Naive B cell (primary cell): ENCODE data around the gene LMO7. TPM values are rescaled to one million over a fixed set of nuclear protein-coding genes. Genes with fewer than 3 reads are reported as not detected.

Source experiments
- ATAC-seq, 2 donors: fragments of 150-1000 bp; cut with Tn5 transposase; 2 replicates each; pipeline ENCODE4 v1.10.0; 2021; ENCODE audit warnings: low read depth in 2 of 2, mild to moderate bottlenecking in 2 of 2, moderate library complexity in 2 of 2
- DNase-seq: peaks from one replicate; pipeline ENCODE4 v3.0.0; 2022
- H3K27ac Mint-ChIP-seq, 6 donors: one replicate each; pipeline ENCODE4 v1.8.0; 2020 to 2022; ENCODE audit warnings: mild to moderate bottlenecking in 6 of 6, mixed read lengths in 6 of 6, moderate library complexity in 5 of 6, inconsistent platforms in 2 of 6
- H3K27me3 Mint-ChIP-seq, 3 donors: one replicate each; pipeline ENCODE4 v1.8.0; 2021 to 2022; ENCODE audit warnings: mixed read lengths in 3 of 3, mild to moderate bottlenecking in 1 of 3
- H3K36me3 Mint-ChIP-seq, 2 donors: one replicate each; pipeline ENCODE4 v1.8.0; 2020 to 2022; ENCODE audit warnings: mixed read lengths in 2 of 2, inconsistent platforms in 1 of 2, mild to moderate bottlenecking in 1 of 2
- H3K4me1 Mint-ChIP-seq, 3 donors: one replicate each; pipeline ENCODE4 v1.8.0; 2020 to 2022; ENCODE audit warnings: mixed read lengths in 3 of 3, inconsistent platforms in 1 of 3, mild to moderate bottlenecking in 1 of 3, moderate library complexity in 1 of 3
- H3K4me3 Mint-ChIP-seq, 8 donors: one replicate each; pipeline ENCODE4 v1.8.0; 2020 to 2022; ENCODE audit warnings: mild to moderate bottlenecking in 8 of 8, mixed read lengths in 8 of 8, moderate library complexity in 8 of 8, inconsistent platforms in 2 of 8
- H3K9me3 Mint-ChIP-seq, 7 donors: one replicate each; pipeline ENCODE4 v1.8.0; 2020 to 2022; ENCODE audit warnings: mixed read lengths in 7 of 7, mild to moderate bottlenecking in 5 of 7, inconsistent platforms in 2 of 7, moderate library complexity in 1 of 7
- polyA plus RNA-seq, 6 donors: library from polyadenylated mRNA; unstranded; fragments of 300-500 nt; fragmentation: Illumina TruSeq; gene quantifications; one replicate each; pipeline ENCODE4 v1.2.3, GENCODE V29; 2021; ENCODE audit warnings: low read depth in 6 of 6

Gene LMO7
- polyA plus RNA-seq, 6 donors from 2014 or later = 6.8 to 9.6 (median 9.4) TPM; not detected in 1

- no peaks in the 10 kb centered on the region for H3K4me1 Mint-ChIP-seq
- H3K4me3 Mint-ChIP-seq = no peak overlapping the region
- ATAC-seq (no peak), DNase-seq (no peak)
- H3K27me3 Mint-ChIP-seq = no peaks in the 10 kb centered on the region
- peaks cover 39 to 41% of the 10 kb centered on the region in 2 donors for H3K36me3 Mint-ChIP-seq
- no peaks in the 10 kb centered on the region for H3K9me3 Mint-ChIP-seq
- no peak overlapping the region for H3K27ac Mint-ChIP-seq
Measured at GRCh38 chr13:75843991-75844390, 207.9 kb downstream of the LMO7 start.

- H3K9me3 Mint-ChIP-seq = no peaks in the 10 kb centered on the region
- H3K4me1 Mint-ChIP-seq = no peaks in the 10 kb centered on the region
- no peaks in the 10 kb centered on the region for H3K27me3 Mint-ChIP-seq
- DNase-seq (no peak), ATAC-seq (no peak)
- H3K4me3 Mint-ChIP-seq = no peak overlapping the region
- peaks cover 21 to 22% of the 10 kb centered on the region in 2 donors for H3K36me3 Mint-ChIP-seq
- H3K27ac Mint-ChIP-seq = no peak overlapping the region
Measured at GRCh38 chr13:75847588-75847987, 211.5 kb downstream of the LMO7 start.

DNA sequence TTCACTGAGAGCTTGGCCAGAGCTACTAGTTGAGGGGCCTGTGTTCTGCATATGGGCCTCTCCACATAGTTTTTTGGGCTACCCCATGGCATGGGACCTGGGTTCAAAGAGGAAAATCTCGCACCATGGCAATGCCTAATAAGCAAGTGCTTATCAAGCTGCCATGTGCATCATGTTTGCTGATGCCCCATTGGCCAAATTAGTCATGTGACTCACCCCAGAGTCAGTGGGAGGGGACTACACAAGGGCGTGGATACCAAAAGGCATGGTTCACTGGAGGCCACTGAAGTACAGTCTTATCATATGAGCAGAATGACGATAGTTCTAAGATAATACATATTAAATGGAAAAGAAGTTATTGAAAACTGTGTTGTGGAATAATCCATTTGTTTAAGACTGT lies 214.8 kb downstream of the LMO7 start:
- no peak overlapping the region for H3K27ac Mint-ChIP-seq
- H3K36me3 Mint-ChIP-seq = peaks cover 26% of the 10 kb centered on the region in 2 donors
- no peak overlapping the region for H3K4me3 Mint-ChIP-seq
- H3K4me1 Mint-ChIP-seq = no peaks in the 10 kb centered on the region
- no peak for ATAC-seq
- H3K9me3 Mint-ChIP-seq = no peaks in the 10 kb centered on the region
- no peaks in the 10 kb centered on the region for H3K27me3 Mint-ChIP-seq
- DNase-seq = no peak

DNA sequence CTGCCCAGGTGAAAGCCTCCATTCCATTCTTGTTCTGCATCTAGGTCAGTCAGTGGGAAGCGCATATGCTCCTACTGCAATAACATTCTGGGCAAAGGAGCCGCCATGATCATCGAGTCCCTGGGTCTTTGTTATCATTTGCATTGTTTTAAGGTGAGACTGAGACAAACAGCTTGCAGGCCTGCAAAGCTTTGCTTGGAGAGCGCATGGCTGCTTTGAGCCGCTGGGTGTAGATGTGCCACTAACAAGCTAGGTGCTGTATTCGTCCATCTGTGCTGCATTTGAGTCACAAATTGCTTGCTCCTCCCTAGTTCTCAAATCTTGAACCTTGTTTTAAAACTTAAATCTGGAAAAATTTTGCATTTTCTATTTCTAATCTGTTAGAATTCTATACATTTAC lies 219.1 kb downstream of the LMO7 start:
- peaks cover 11 to 14% of the 10 kb centered on the region in 2 donors for H3K36me3 Mint-ChIP-seq
- no peak overlapping the region for H3K27ac Mint-ChIP-seq
- no peaks in the 10 kb centered on the region for H3K9me3 Mint-ChIP-seq

DNA sequence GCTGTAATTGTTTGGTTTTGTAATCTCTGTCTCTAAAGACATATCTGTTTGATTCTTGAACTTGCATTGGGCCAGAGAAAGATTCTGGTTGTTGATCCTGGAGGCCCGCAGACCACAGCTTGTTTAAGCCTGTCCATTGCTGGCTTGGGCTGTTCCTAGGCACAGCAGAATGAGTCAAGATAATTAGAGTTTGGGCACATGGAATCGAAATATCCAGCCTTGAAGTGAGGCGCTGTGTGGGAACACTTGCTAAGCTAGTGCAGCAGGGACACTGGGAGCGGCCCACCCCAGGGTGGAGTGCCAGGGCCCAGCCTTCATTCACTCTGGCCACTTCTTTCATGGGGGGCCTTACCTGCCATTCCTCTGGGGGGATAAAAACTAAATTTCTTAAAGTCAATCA lies 219.7 kb downstream of the LMO7 start:
- H3K27ac Mint-ChIP-seq = no peak overlapping the region
- H3K36me3 Mint-ChIP-seq = peaks cover 11 to 14% of the 10 kb centered on the region in 2 donors
- no peaks in the 10 kb centered on the region for H3K27me3 Mint-ChIP-seq
- H3K4me3 Mint-ChIP-seq = no peak overlapping the region
- H3K4me1 Mint-ChIP-seq = no peaks in the 10 kb centered on the region
- ATAC-seq (no peak), DNase-seq (no peak)
- no peaks in the 10 kb centered on the region for H3K9me3 Mint-ChIP-seq

More for the DNA sequence above, 219.1 kb downstream of the LMO7 start:
- no peaks in the 10 kb centered on the region for H3K27me3 Mint-ChIP-seq
- no peaks in the 10 kb centered on the region for H3K4me1 Mint-ChIP-seq
- DNase-seq (no peak), ATAC-seq (no peak)
- no peak overlapping the region for H3K4me3 Mint-ChIP-seq

DNA sequence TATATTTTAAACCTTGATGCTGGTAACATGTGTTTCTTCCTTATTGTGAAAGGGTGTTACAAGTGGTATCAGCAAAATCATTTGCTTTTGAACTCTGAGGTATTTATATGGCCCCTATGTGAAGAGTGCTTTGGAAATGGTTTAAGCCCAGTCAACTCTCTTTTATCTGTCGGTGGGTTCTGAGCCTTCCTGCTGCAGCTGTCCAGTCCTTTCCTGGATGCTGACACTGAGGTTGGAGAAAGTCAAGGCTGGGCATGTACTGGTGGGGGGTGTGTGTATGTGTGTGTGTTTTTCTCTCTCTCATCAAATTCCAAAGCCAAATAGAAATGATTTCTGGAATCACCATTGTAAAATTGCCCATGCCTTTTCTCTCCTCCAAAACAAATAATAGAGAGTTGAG lies 221.2 kb downstream of the LMO7 start:
- Mint-ChIP-seq H3K4me3 (no peak overlapping the region), H3K9me3 (no peaks in the 10 kb centered on the region), H3K27me3 (no peaks in the 10 kb centered on the region), H3K27ac (no peak overlapping the region), H3K4me1 (no peaks in the 10 kb centered on the region), H3K36me3 (peaks cover 11 to 14% of the 10 kb centered on the region in 2 donors)
- no peak for ATAC-seq
- DNase-seq = no peak

GRCh38 chr13:75860935-75861334 lies 224.8 kb downstream of the LMO7 start:
- DNase-seq (no peak), ATAC-seq (no peak)
- Mint-ChIP-seq H3K27me3 (no peaks in the 10 kb centered on the region), H3K27ac (peak overlapping the region in 2 of 6 donors; percentile 1 to 8), H3K36me3 (no peaks in the 10 kb centered on the region), H3K9me3 (no peaks in the 10 kb centered on the region), H3K4me1 (no peaks in the 10 kb centered on the region), H3K4me3 (no peak overlapping the region)

GRCh38 chr13:75861786-75862185 lies 225.7 kb downstream of the LMO7 start:
- Mint-ChIP-seq H3K27me3 (no peaks in the 10 kb centered on the region), H3K36me3 (no peaks in the 10 kb centered on the region), H3K9me3 (no peaks in the 10 kb centered on the region), H3K4me1 (no peaks in the 10 kb centered on the region), H3K4me3 (no peak overlapping the region), H3K27ac (no peak overlapping the region)
- ATAC-seq (no peak), DNase-seq (no peak)

GRCh38 chr13:75864718-75865117 lies 228.6 kb downstream of the LMO7 start:
- Mint-ChIP-seq H3K27me3 (no peaks in the 10 kb centered on the region), H3K4me3 (no peak overlapping the region), H3K27ac (no peak overlapping the region), H3K9me3 (no peaks in the 10 kb centered on the region), H3K36me3 (no peaks in the 10 kb centered on the region), H3K4me1 (no peaks in the 10 kb centered on the region)
- ATAC-seq (no peak), DNase-seq (no peak)

- Mint-ChIP-seq H3K27me3 (peaks cover 5 to 11% (median 7%) of the 10 kb centered on the region in 3 donors), H3K36me3 (no peaks in the 10 kb centered on the region), H3K4me1 (no peaks in the 10 kb centered on the region), H3K4me3 (no peak overlapping the region), H3K9me3 (no peaks in the 10 kb centered on the region), H3K27ac (no peak overlapping the region)
- ATAC-seq = no peak
- DNase-seq = no peak
Measured at GRCh38 chr13:75867379-75868117, 231.4 kb downstream of the LMO7 start.

GRCh38 chr13:75869981-75870380 lies 233.9 kb downstream of the LMO7 start:
- H3K27ac Mint-ChIP-seq = no peak overlapping the region
- H3K4me1 Mint-ChIP-seq = no peaks in the 10 kb centered on the region
- peak overlapping the region in 1 of 8 donors; percentile 12 for H3K4me3 Mint-ChIP-seq
- no peaks in the 10 kb centered on the region for H3K9me3 Mint-ChIP-seq
- DNase-seq (no peak), ATAC-seq (no peak)
- no peaks in the 10 kb centered on the region for H3K36me3 Mint-ChIP-seq
- peaks cover 5 to 11% (median 7%) of the 10 kb centered on the region in 3 donors for H3K27me3 Mint-ChIP-seq

DNA sequence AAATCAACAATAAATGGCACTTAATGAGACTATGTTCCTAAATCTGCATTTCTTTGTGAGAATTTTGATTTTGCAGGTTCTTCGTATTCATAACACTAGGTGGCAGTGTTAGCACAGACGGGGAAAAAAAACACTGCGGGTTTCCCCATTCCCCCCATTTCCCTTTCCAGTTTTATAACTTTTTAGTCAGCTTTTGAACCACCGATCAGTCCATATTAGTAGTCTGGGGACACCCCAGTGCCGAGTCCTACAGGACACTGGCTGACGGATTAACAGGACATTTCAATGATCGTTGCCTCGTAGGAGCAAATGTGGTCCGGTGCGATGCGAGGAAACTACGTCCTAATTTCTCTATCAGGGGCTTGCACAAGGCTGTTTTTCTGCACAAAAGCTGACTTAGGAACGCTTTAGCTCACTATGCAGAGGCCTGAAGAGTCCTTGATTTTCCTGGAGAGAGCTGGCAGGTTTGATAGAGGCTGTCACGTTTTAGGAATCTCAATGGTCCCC lies 234.3 kb downstream of the LMO7 start:
- H3K4me1 Mint-ChIP-seq = no peaks in the 10 kb centered on the region
- ATAC-seq (no peak), DNase-seq (peak; percentile 11)
- H3K27me3 Mint-ChIP-seq = peaks cover 5 to 11% (median 7%) of the 10 kb centered on the region in 3 donors
- H3K4me3 Mint-ChIP-seq = peak overlapping the region in 4 of 8 donors; percentile 40 to 67 (median 56)
- H3K9me3 Mint-ChIP-seq = no peaks in the 10 kb centered on the region
- H3K27ac Mint-ChIP-seq = no peak overlapping the region
- no peaks in the 10 kb centered on the region for H3K36me3 Mint-ChIP-seq

GRCh38 chr13:75871059-75871458 lies 234.9 kb downstream of the LMO7 start:
- DNase-seq = no peak
- Mint-ChIP-seq H3K4me1 (peaks cover 0 to 1% (median 0%) of the 10 kb centered on the region in 3 donors), H3K4me3 (peak overlapping the region in 1 of 8 donors; percentile 4), H3K27me3 (peaks cover 5 to 11% (median 9%) of the 10 kb centered on the region in 3 donors), H3K36me3 (no peaks in the 10 kb centered on the region), H3K9me3 (no peaks in the 10 kb centered on the region), H3K27ac (no peak overlapping the region)
- no peak for ATAC-seq

DNA sequence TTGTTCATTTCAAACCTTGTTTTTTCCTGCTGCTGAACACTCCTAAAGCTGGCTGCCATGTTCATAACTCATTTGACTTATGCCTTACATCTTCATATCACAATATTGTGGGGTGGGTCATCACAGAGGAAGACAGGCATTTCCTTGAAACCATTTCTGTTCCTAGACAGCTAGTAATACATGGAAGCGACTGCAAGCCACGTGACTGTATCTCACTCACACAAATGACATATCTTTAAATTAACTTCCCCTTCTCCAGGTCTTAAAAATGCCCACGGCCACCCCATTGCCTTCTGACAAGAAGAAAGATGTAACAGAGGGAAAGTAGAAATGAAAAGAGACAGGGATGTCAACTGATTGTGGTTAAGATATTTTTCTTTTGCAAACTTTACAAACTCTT lies 236.8 kb downstream of the LMO7 start:
- Mint-ChIP-seq H3K4me1 (peaks cover 0 to 5% (median 2%) of the 10 kb centered on the region in 3 donors), H3K27me3 (peaks cover 5 to 26% (median 21%) of the 10 kb centered on the region in 3 donors), H3K9me3 (no peaks in the 10 kb centered on the region), H3K4me3 (no peak overlapping the region), H3K36me3 (no peaks in the 10 kb centered on the region), H3K27ac (no peak overlapping the region)
- DNase-seq (no peak), ATAC-seq (no peak)
